Raji (cell line): ENCODE results near the gene CSF1.

ENCODE experiments used
- POLR2A ChIP-seq: IDR thresholded peaks from 2 replicates; pipeline ENCODE4 v1.6.1; 2011; ENCODE audit warnings: low read depth, low read length, control low read depth; ENCODE audit not compliant: insufficient read depth

The CSF1 gene

DNA sequence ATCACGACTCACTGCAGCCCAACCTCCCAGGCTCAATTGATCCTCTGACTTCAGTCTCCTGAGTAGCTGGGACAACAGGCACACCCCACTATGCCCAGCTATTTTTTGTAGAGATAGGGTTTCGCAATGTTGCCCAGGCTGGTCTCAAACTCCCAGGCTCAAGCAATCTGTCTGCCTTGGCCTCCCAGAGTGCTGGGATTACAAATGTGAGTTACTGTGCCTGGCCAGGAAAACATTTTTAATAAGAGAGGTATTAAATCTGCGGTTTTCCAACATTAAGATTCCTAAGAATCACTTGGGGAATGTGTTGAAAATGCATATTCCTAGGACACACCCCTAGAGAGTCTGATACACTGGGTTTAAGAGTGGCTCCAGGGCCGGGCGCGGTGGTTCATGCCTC, 8.7 kb downstream of the CSF1 start:
- TF ChIP-seq POLR2A: no peak

DNA sequence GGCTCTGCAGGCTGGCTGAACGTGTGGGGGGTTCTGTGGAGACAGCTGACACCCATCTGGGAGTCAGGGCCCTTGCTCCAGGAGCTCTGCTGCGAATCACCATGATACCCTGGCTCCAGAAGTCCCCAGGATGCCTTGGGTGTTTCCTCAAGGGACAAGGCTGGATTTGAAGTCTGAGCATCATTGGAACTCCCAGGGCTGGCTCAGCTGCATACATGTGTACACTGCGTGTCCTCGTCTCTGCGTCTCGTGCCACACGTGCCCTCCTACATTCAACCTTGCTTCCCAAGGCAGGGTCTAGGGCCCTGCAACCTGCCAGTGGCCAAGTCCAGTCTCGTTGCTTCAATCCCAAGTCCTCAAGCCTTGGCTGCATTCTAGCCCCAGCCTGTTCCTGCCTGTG, 11.7 kb downstream of the CSF1 start:
- TF ChIP-seq POLR2A: no peak

DNA sequence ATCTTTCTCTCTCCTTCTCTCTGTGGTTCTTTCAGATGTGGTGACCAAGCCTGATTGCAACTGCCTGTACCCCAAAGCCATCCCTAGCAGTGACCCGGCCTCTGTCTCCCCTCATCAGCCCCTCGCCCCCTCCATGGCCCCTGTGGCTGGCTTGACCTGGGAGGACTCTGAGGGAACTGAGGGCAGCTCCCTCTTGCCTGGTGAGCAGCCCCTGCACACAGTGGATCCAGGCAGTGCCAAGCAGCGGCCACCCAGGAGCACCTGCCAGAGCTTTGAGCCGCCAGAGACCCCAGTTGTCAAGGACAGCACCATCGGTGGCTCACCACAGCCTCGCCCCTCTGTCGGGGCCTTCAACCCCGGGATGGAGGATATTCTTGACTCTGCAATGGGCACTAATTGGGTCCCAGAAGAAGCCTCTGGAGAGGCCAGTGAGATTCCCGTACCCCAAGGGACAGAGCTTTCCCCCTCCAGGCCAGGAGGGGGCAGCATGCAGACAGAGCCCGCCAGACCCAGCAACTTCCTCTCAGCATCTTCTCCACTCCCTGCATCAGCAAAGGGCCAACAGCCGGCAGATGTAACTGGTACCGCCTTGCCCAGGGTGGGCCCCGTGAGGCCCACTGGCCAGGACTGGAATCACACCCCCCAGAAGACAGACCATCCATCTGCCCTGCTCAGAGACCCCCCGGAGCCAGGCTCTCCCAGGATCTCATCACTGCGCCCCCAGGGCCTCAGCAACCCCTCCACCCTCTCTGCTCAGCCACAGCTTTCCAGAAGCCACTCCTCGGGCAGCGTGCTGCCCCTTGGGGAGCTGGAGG, 12.7 kb downstream of the CSF1 start:
- TF ChIP-seq POLR2A: no peak

DNA sequence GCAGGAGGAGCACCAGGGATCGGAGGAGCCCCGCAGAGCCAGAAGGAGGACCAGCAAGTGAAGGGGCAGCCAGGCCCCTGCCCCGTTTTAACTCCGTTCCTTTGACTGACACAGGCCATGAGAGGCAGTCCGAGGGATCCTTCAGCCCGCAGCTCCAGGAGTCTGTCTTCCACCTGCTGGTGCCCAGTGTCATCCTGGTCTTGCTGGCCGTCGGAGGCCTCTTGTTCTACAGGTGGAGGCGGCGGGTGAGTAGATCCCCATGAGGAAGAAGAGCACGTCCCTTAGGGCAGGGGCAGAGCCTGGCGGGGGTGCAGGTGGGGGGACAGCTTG, 13.3 kb downstream of the CSF1 start:
- TF ChIP-seq POLR2A: no peak

DNA sequence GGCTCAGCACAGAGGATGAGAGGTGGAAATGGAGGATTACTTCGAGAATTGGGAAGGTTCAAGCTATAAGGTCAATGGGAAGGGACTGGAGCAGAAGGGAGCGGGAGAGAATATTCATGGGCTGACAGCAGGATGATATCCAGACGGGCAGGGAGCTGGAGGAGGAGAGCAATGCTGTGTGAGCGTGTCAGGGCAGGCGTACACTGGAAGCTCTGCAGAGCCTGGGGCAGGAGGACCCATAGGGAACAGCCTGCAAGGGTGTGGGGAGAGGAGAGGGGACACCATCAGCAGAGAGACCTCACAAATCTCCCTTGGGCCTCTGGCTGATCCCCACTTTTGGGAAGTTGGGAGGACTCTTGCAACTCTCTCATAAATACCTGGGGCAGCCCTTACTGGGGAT, 13.7 kb downstream of the CSF1 start:
- TF ChIP-seq POLR2A: no peak

DNA sequence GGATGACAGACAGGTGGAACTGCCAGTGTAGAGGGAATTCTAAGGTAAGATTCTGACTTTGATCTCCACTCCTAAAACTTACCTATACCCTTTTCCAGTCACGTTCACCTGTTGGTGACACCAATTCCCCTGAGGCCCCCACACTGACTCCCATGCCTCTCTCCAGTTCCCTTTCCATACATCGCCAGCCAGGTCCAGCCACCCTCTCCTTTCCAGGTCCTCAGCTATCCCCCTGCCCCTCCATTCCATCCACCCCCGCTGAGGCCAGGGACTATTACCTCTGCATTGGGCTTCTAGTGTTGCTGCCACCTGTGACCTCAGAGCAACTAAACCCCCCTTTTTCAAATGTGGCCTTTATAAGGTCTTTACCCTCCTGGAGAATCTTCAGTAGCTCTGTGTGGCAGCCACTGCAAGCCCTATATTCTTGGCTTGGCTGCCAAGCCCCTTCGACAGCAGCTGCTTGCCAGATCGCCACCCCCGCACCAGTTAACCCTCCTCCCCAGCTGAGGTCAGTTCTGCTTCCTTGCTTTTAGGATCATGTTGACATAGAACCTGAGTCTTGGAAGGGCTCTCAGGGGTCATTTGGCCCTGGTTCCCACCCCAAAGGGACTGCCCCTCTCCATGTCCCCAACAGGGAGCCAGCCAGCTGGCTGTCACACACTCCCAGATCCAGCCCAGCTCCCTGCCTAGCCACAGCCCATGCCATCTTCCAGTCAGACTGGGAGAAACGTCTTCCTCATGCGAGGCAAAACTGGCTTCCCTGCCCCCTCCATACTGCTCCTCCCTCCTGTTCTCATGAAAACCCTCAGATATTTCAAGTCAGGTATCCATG, 14.7 kb downstream of the CSF1 start:
- TF ChIP-seq POLR2A: no peak

DNA sequence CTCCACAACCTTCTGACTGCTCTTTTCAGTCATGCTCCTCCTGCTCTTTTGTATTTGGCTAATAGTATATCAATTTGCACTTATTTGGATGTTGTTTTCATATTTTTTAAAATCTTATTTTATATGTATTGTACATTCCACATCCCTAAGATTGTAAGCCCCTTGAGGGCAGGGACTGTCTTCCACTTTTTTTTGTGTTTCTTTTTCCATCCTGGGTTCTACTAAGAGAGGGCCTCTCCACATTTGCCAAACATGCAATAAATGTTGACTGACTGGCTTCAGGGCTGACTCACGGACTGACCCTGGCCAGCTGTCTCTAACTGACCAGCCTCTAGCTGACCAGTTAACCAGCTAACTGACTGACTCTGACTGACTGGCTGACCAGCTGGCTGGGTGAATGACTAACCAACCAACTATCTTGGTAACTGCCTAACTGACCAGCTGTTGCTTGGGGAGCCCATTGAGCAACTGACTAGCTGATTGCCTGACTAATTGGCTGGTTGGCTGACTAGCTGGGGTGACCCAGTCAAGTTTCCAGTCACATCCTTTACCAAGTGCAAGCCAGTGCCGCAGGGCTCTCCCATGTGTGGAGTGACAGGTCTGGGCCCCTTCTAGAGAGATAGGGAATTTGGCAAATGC, 16.1 kb downstream of the CSF1 start:
- no peak for TF ChIP-seq POLR2A

DNA sequence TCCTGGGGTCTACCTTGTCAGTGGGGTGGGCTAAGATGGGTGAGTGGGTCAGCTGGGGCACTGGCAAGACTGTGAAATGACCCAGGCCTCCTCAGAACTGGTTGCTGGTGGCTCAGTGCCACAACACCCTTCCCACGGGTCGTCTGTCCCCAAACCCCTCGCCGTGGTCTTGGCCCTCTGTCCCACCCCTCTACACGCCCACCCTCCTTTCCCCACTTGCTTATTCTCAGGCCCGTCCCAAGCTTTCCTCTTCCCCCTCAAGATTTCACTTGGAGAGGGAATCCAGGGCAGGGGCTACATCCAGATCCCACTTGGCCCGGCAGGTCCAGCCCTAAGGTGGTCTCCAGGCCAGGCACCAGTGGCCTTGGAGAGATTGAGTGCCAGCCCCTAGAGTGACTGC, 16.7 kb downstream of the CSF1 start:
- TF ChIP-seq POLR2A: no peak

DNA sequence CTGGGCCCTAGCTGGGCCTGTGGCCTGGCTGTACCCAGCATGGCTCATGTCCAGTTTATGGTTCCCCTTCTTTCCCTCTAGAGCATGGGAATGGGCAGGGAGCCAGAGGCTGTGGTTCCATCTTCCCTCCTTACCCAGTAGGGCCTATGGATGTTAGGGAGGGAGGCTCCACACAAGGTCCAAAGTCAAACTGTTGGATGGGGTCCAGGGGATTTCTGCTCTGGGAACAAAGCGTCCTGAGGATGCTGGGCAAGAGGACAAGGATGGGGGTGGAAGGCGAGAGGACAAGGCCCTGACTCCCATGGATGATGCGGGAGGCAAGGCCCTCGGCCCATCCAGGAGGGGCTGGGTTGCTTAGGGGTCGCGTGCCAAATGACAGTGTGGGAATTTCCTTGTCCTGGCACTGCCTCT, 17.3 kb downstream of the CSF1 start:
- TF ChIP-seq POLR2A: no peak

DNA sequence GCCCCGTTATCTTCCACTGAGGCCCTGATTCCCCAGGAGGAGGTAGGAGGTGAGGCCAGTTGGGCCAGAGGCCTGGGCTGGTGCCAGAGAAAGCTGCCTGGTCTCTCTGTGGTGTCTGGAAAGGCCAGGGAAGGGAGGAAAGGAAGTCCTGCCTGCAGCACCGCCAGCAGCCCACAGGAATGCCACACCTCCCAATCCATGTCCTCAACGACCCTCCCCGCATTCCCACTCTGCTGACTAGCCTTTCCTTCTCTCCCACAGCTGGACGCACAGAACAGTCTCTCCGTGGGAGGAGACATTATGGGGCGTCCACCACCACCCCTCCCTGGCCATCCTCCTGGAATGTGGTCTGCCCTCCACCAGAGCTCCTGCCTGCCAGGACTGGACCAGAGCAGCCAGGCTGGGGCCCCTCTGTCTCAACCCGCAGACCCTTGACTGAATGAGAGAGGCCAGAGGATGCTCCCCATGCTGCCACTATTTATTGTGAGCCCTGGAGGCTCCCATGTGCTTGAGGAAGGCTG, 18.0 kb downstream of the CSF1 start:
- no peak for TF ChIP-seq POLR2A

DNA sequence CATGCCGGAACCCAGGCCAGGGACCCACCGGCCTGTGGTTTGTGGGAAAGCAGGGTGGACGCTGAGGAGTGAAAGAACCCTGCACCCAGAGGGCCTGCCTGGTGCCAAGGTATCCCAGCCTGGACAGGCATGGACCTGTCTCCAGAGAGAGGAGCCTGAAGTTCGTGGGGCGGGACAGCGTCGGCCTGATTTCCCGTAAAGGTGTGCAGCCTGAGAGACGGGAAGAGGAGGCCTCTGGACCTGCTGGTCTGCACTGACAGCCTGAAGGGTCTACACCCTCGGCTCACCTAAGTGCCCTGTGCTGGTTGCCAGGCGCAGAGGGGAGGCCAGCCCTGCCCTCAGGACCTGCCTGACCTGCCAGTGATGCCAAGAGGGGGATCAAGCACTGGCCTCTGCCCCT, 18.5 kb downstream of the CSF1 start:
- no peak for TF ChIP-seq POLR2A

DNA sequence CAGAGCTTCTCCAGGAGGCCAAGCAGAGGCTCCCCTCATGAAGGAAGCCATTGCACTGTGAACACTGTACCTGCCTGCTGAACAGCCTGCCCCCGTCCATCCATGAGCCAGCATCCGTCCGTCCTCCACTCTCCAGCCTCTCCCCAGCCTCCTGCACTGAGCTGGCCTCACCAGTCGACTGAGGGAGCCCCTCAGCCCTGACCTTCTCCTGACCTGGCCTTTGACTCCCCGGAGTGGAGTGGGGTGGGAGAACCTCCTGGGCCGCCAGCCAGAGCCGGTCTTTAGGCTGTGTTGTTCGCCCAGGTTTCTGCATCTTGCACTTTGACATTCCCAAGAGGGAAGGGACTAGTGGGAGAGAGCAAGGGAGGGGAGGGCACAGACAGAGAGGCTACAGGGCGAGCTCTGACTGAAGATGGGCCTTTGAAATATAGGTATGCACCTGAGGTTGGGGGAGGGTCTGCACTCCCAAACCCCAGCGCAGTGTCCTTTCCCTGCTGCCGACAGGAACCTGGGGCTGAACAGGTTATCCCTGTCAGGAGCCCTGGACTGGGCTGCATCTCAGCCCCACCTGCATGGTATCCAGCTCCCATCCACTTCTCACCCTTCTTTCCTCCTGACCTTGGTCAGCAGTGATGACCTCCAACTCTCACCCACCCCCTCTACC, 19.1 kb downstream of the CSF1 start:
- no peak for TF ChIP-seq POLR2A

DNA sequence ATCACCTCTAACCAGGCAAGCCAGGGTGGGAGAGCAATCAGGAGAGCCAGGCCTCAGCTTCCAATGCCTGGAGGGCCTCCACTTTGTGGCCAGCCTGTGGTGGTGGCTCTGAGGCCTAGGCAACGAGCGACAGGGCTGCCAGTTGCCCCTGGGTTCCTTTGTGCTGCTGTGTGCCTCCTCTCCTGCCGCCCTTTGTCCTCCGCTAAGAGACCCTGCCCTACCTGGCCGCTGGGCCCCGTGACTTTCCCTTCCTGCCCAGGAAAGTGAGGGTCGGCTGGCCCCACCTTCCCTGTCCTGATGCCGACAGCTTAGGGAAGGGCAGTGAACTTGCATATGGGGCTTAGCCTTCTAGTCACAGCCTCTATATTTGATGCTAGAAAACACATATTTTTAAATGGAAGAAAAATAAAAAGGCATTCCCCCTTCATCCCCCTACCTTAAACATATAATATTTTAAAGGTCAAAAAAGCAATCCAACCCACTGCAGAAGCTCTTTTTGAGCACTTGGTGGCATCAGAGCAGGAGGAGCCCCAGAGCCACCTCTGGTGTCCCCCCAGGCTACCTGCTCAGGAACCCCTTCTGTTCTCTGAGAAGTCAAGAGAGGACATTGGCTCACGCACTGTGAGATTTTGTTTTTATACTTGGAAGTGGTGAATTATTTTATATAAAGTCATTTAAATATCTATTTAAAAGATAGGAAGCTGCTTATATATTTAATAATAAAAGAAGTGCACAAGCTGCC, 19.8 kb downstream of the CSF1 start:
- TF ChIP-seq POLR2A: no peak

DNA sequence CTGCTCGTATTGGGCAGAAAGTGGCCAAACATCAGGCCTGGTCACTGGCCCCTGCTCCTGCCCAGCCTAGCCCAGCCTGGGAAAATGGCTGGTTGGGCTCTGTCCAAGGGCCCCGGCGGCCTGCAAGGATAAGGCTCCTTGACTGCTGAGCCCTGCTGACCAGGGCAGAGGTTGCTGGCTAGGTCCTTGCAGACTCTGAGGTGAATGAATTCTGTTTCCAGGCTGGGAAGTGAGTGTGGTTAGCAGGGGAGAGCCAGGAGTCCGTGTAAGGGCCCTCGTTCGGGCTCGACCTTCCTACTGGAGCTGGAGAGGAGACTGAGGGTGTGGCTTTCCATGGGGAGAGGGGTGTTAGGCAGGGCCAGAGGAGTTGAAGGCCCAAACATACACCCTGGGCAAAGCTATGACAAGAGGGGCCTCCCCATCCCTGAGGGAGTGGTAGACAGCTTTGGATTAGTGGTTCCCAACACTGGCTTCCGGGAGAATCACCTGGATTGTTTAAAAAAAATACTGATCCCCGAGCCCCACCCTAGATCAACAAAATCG, 20.6 kb downstream of the CSF1 start:
- no peak for TF ChIP-seq POLR2A
